T-helper 17 cell (primary cell): ENCODE results near the gene RANBP6. TPM values are rescaled to one million over a fixed set of nuclear protein-coding genes. Genes with fewer than 3 reads are reported as not detected.
"Not testable (repeated sequence)": the region's sequence is repeated elsewhere in the genome, so short reads cannot be mapped to it uniquely, and the experiment has no call there.

Experiments
- ATAC-seq: fragments of 150-1000 bp; cut with Tn5 transposase; 2 replicates; pipeline ENCODE4 v1.10.0; 2021; ENCODE audit warnings: mild to moderate bottlenecking, moderate library complexity
- DNase-seq, 3 donors: peaks; one replicate each; pipeline versions ENCODE4 v3.0.0 to v3.0.0-alpha.2; 2020 to 2021
- H3K9me3 ChIP-seq: one replicate; pipeline ENCODE4 v1.7.0; 2013; ENCODE audit warnings: low read length, mild to moderate bottlenecking; ENCODE audit not compliant: control insufficient read depth, poor library complexity, severe bottlenecking
- H3K27ac Mint-ChIP-seq: one replicate; pipeline ENCODE4 v1.8.0; 2022; ENCODE audit warnings: mild to moderate bottlenecking, moderate library complexity, mixed read lengths
- H3K27me3 Mint-ChIP-seq: one replicate; pipeline ENCODE4 v1.8.0; 2022; ENCODE audit warnings: mixed read lengths
- H3K36me3 Mint-ChIP-seq: one replicate; pipeline ENCODE4 v1.8.0; 2022; ENCODE audit warnings: low read depth, mixed read lengths
- H3K4me1 Mint-ChIP-seq: one replicate; pipeline ENCODE4 v1.8.0; 2022; ENCODE audit warnings: mild to moderate bottlenecking, mixed read lengths
- H3K4me3 Mint-ChIP-seq: one replicate; pipeline ENCODE4 v1.8.0; 2022; ENCODE audit warnings: mild to moderate bottlenecking, moderate library complexity, mixed read lengths
- total RNA-seq, 4 donors: library from RNA in 2 of 4; stranded (reverse) in 2 of 4; gene quantifications; one replicate each; pipeline ENCODE4 v1.2.3 and lab custom pipeline; 2022 to 2026

Gene RANBP6
- total RNA-seq (10 to 100 TPM; 30.4 to 32.2 TPM), total RNA-seq (lab: John Stamatoyannopoulos, UW) (117 to 142 reads per million in 2 donors)

- H3K4me3 Mint-ChIP-seq, result peak within 1 kb of the TSS; percentile 97
- peak; percentile 99 for ATAC-seq
- H3K4me1 Mint-ChIP-seq, result peaks cover 9% of the 10 kb centered on the region
Measured at GRCh38 chr9:6015278-6016157, at the start of gene RANBP6. RANBP6 (minus strand) TSS chr9:6015624; CDS start chr9:6015607, 17 bp downstream.

GRCh38 chr9:6063146-6063545 is 47.7 kb upstream of the RANBP6 start:
- H3K27me3 Mint-ChIP-seq, result peaks cover 19% of the 10 kb centered on the region
- DNase-seq, H3K27ac Mint-ChIP-seq, H3K4me1 Mint-ChIP-seq, H3K36me3 Mint-ChIP-seq, ATAC-seq, H3K4me3 Mint-ChIP-seq, H3K9me3 ChIP-seq: not testable (repeated sequence)

More at GRCh38 chr9:6015278-6016157, at the start of gene RANBP6:
- peak; percentile 80 to 87 (median 80) for DNase-seq
- H3K36me3 Mint-ChIP-seq, result peaks cover 5% of the 10 kb centered on the region
- H3K9me3 ChIP-seq, result peaks cover 3% of the 10 kb centered on the region
- H3K27ac Mint-ChIP-seq, result peak within 1 kb of the TSS; percentile 96
- H3K27me3 Mint-ChIP-seq, result no peaks in the 10 kb centered on the region

- Mint-ChIP-seq H3K36me3 (peaks cover 4% of the 10 kb centered on the region), H3K4me1 (peaks cover 4% of the 10 kb centered on the region), H3K27ac (peak overlapping the region; percentile 78), H3K4me3 (no peak overlapping the region), H3K27me3 (peaks cover 5% of the 10 kb centered on the region)
- no peaks in the 10 kb centered on the region for H3K9me3 ChIP-seq
- ATAC-seq, result no peak
- no peak for DNase-seq
Measured at GRCh38 chr9:6055666-6056065, 40.2 kb upstream of the RANBP6 start.

GRCh38 chr9:6055216-6055615 is 39.8 kb upstream of the RANBP6 start:
- no peaks in the 10 kb centered on the region for H3K9me3 ChIP-seq
- H3K36me3 Mint-ChIP-seq, result peaks cover 2% of the 10 kb centered on the region
- DNase-seq (peak in 1 of 3 donors; percentile 23), ATAC-seq (peak; percentile 79)
- peaks cover under 1% of the 10 kb centered on the region for H3K27me3 Mint-ChIP-seq
- peak overlapping the region; percentile 78 for H3K27ac Mint-ChIP-seq
- no peak overlapping the region for H3K4me3 Mint-ChIP-seq
- peaks cover 4% of the 10 kb centered on the region for H3K4me1 Mint-ChIP-seq

- ATAC-seq (peak; percentile 83), DNase-seq (peak in 1 of 3 donors; percentile 51)
- no peaks in the 10 kb centered on the region for H3K27me3 Mint-ChIP-seq
- H3K27ac Mint-ChIP-seq, result peak overlapping the region; percentile 78
- H3K4me1 Mint-ChIP-seq, result peaks cover 8% of the 10 kb centered on the region
- H3K36me3 Mint-ChIP-seq, result peaks cover 2% of the 10 kb centered on the region
- no peak overlapping the region for H3K4me3 Mint-ChIP-seq
- H3K9me3 ChIP-seq, result no peaks in the 10 kb centered on the region
Measured at GRCh38 chr9:6054280-6055099, 39.1 kb upstream of the RANBP6 start.

- DNase-seq (no peak), ATAC-seq (no peak)
- H3K9me3 ChIP-seq, result no peaks in the 10 kb centered on the region
- Mint-ChIP-seq H3K36me3 (peaks cover 2% of the 10 kb centered on the region), H3K27ac (no peak overlapping the region), H3K4me1 (peaks cover 10% of the 10 kb centered on the region), H3K4me3 (no peak overlapping the region), H3K27me3 (peaks cover 7% of the 10 kb centered on the region)
Measured at GRCh38 chr9:6052293-6052919, 37.0 kb upstream of the RANBP6 start.

- Mint-ChIP-seq H3K27ac (no peak overlapping the region), H3K36me3 (peaks cover 5% of the 10 kb centered on the region), H3K27me3 (peaks cover 16% of the 10 kb centered on the region), H3K4me1 (peaks cover 13% of the 10 kb centered on the region), H3K4me3 (no peak overlapping the region)
- H3K9me3 ChIP-seq, result no peaks in the 10 kb centered on the region
- ATAC-seq (no peak), DNase-seq (no peak)
Measured at GRCh38 chr9:6051511-6051950, 36.1 kb upstream of the RANBP6 start.

GRCh38 chr9:6049798-6050197 is 34.4 kb upstream of the RANBP6 start:
- DNase-seq (no peak), ATAC-seq (peak; percentile 56)
- H3K4me3 Mint-ChIP-seq, result no peak overlapping the region
- H3K9me3 ChIP-seq, result no peaks in the 10 kb centered on the region
- peaks cover 25% of the 10 kb centered on the region for H3K27me3 Mint-ChIP-seq
- H3K4me1 Mint-ChIP-seq, result peaks cover 13% of the 10 kb centered on the region
- peaks cover 5% of the 10 kb centered on the region for H3K36me3 Mint-ChIP-seq
- no peak overlapping the region for H3K27ac Mint-ChIP-seq

GRCh38 chr9:6048039-6048438 is 32.6 kb upstream of the RANBP6 start:
- ATAC-seq, result no peak
- Mint-ChIP-seq H3K4me3 (no peak overlapping the region), H3K36me3 (peaks cover 3% of the 10 kb centered on the region), H3K4me1 (peaks cover 8% of the 10 kb centered on the region), H3K27ac (no peak overlapping the region), H3K27me3 (peaks cover 25% of the 10 kb centered on the region)
- DNase-seq, result no peak
- H3K9me3 ChIP-seq, result no peaks in the 10 kb centered on the region

- Mint-ChIP-seq H3K4me3 (no peak overlapping the region), H3K36me3 (peaks cover 3% of the 10 kb centered on the region), H3K27ac (no peak overlapping the region), H3K27me3 (peaks cover 25% of the 10 kb centered on the region), H3K4me1 (peaks cover 8% of the 10 kb centered on the region)
- no peaks in the 10 kb centered on the region for H3K9me3 ChIP-seq
- ATAC-seq (no peak), DNase-seq (no peak)
Measured at GRCh38 chr9:6047020-6047419, 31.6 kb upstream of the RANBP6 start.

GRCh38 chr9:6045364-6045763 is 29.9 kb upstream of the RANBP6 start:
- Mint-ChIP-seq H3K27me3 (peaks cover 29% of the 10 kb centered on the region), H3K36me3 (peaks cover 3% of the 10 kb centered on the region)
- H3K9me3 ChIP-seq, result no peaks in the 10 kb centered on the region

GRCh38 chr9:6040077-6040476 is 24.7 kb upstream of the RANBP6 start:
- peaks cover 3% of the 10 kb centered on the region for H3K4me1 Mint-ChIP-seq
- H3K27ac Mint-ChIP-seq, result no peak overlapping the region
- peaks cover 6% of the 10 kb centered on the region for H3K27me3 Mint-ChIP-seq
- no peak for ATAC-seq
- H3K4me3 Mint-ChIP-seq, result no peak overlapping the region
- H3K9me3 ChIP-seq, result no peaks in the 10 kb centered on the region
- no peaks in the 10 kb centered on the region for H3K36me3 Mint-ChIP-seq
- DNase-seq, result no peak

More at GRCh38 chr9:6045364-6045763, 29.9 kb upstream of the RANBP6 start:
- no peak for ATAC-seq
- H3K27ac Mint-ChIP-seq, result peak overlapping the region; percentile 79
- no peak overlapping the region for H3K4me3 Mint-ChIP-seq
- H3K4me1 Mint-ChIP-seq, result peaks cover 8% of the 10 kb centered on the region
- no peak for DNase-seq

- H3K36me3 Mint-ChIP-seq, result no peaks in the 10 kb centered on the region
- peaks cover 3% of the 10 kb centered on the region for H3K4me1 Mint-ChIP-seq
Measured at GRCh38 chr9:6036391-6036790, 21.0 kb upstream of the RANBP6 start.

More at GRCh38 chr9:6036391-6036790, 21.0 kb upstream of the RANBP6 start:
- Mint-ChIP-seq H3K27me3 (peaks cover 18% of the 10 kb centered on the region), H3K4me3 (no peak overlapping the region), H3K27ac (no peak overlapping the region)
- no peak for ATAC-seq
- no peak for DNase-seq
- H3K9me3 ChIP-seq, result no peaks in the 10 kb centered on the region
